H1 (cell line): ENCODE measurements around the gene CPD. TPM values are rescaled to one million over a fixed set of nuclear protein-coding genes. Genes with fewer than 3 reads are reported as not detected.

ENCODE experiments used
- CTCF ChIA-PET: fragments of 300-600 bp; sonication (Branson Sonifier 250); formaldehyde crosslinking; loops from one replicate; lab custom pipeline; 2021; ENCODE audit not compliant: partially characterized antibody; lab: Charles Lee
- POLR2A ChIA-PET: fragments of 300-600 bp; sonication (Branson Sonifier 250); formaldehyde crosslinking; loops from one replicate; lab custom pipeline; 2021; ENCODE audit warnings: inconsistent platforms; ENCODE audit not compliant: partially characterized antibody; lab: Charles Lee
- DNase-seq, 2 experiments: peaks; one replicate each; pipeline versions ENCODE4 v3.0.0 to v3.0.0-alpha.2; 2010 to 2022; ENCODE audit warnings: low spot score in 2 of 2, low read depth in 1 of 2, mixed read lengths in 1 of 2
- FAIRE-seq: peaks from 2 replicates; lab custom pipeline; 2011; peaks lifted over from hg19 to GRCh38; lab: Jason Lieb, UNC
- H2AFZ ChIP-seq: 2 replicates; pipeline ENCODE4 v1.8.1; 2012; ENCODE audit warnings: low read length, inconsistent platforms
- H2AK5ac ChIP-seq: 2 replicates; pipeline ENCODE4 v1.6.1; 2013; ENCODE audit warnings: low read depth, low read length
- H2BK120ac ChIP-seq: replicated peaks from 2 replicates; pipeline ENCODE3; 2013; ENCODE audit warnings: low read depth, low read length, inconsistent platforms
- H2BK12ac ChIP-seq: 2 replicates; pipeline ENCODE4 v1.6.1; 2013; ENCODE audit warnings: low read depth, low read length
- H2BK15ac ChIP-seq: 2 replicates; pipeline ENCODE4 v1.6.1; 2013; ENCODE audit warnings: low read length
- H2BK20ac ChIP-seq: 2 replicates; pipeline ENCODE4 v1.6.1; 2013; ENCODE audit warnings: low read length
- H2BK5ac ChIP-seq: 2 replicates; pipeline ENCODE4 v1.6.1; 2013; ENCODE audit warnings: low read depth, low read length
- H3K14ac ChIP-seq: 2 replicates; pipeline ENCODE4 v1.6.1; 2013; ENCODE audit warnings: inconsistent platforms; ENCODE audit not compliant: insufficient read length
- H3K18ac ChIP-seq: 2 replicates; pipeline ENCODE4 v1.6.1; 2013; ENCODE audit warnings: low read length; ENCODE audit errors: extremely low read depth
- H3K23ac ChIP-seq: 2 replicates; pipeline ENCODE4 v1.6.1; 2013; ENCODE audit warnings: inconsistent platforms; ENCODE audit not compliant: insufficient read length
- H3K23me2 ChIP-seq: 2 replicates; pipeline ENCODE4 v1.6.1; 2013; ENCODE audit warnings: low read depth, low read length
- H3K27ac ChIP-seq: 2 replicates; pipeline ENCODE4 v1.6.1; 2011; ENCODE audit warnings: low read depth, low read length, inconsistent platforms
- H3K27me3 ChIP-seq, 4 experiments: replicated peaks in 1 of 4; 1 replicate in 1 of 4; 2 replicates in 3 of 4; pipeline versions ENCODE4 v1.6.1 to v1.8.1; 2011 to 2013; ENCODE audit warnings: low read length in 3 of 4, mild to moderate bottlenecking in 3 of 4, inconsistent platforms in 2 of 4, mixed read lengths in 2 of 4, moderate library complexity in 1 of 4; ENCODE audit not compliant: control insufficient read depth in 3 of 4, insufficient read depth in 3 of 4; ENCODE audit errors: extremely low read depth in 1 of 4
- H3K36me3 ChIP-seq, 4 experiments: 2 replicates each; pipeline versions ENCODE4 v1.6.1 to v1.8.1; 2011 to 2013; ENCODE audit warnings: mild to moderate bottlenecking in 4 of 4, low read length in 3 of 4, moderate library complexity in 2 of 4, control low read depth in 1 of 4, inconsistent platforms in 1 of 4; ENCODE audit not compliant: insufficient read depth in 4 of 4, control insufficient read depth in 2 of 4
- H3K4ac ChIP-seq: replicated peaks from 2 replicates; pipeline ENCODE3; 2013; ENCODE audit warnings: low read length, low read depth, mixed read lengths, inconsistent platforms; ENCODE audit not compliant: insufficient read length
- H3K4me1 ChIP-seq, 4 experiments: replicated peaks in 1 of 4; 1 replicate in 1 of 4; 2 replicates in 3 of 4; pipeline versions ENCODE4 v1.6.1 to v1.8.1; 2011 to 2013; ENCODE audit warnings: low read length in 3 of 4, inconsistent platforms in 2 of 4, mixed read lengths in 1 of 4; ENCODE audit not compliant: insufficient read depth in 4 of 4, control insufficient read depth in 3 of 4
- H3K4me2 ChIP-seq, 2 experiments: 2 replicates each; pipeline versions ENCODE4 v1.6.1 to v1.8.1; 2011 to 2013; ENCODE audit warnings: low read depth in 2 of 2, low read length in 2 of 2, control low read depth in 1 of 2, inconsistent platforms in 1 of 2, mild to moderate bottlenecking in 1 of 2; ENCODE audit not compliant: insufficient read depth in 1 of 2
- H3K4me3 ChIP-seq, 4 experiments: fragments of 200-600, 300-600 bp in 1 of 4; sonication (generic), shearing (Covaris generic), sonication (Bioruptor Twin) in 1 of 4; 2 replicates each; pipeline versions ENCODE4 v1.5.1 to v1.8.1; 2011 to 2016; ENCODE audit warnings: low read length in 4 of 4, low read depth in 3 of 4, control low read depth in 2 of 4, inconsistent platforms in 2 of 4, mild to moderate bottlenecking in 2 of 4, mixed read lengths in 1 of 4, moderate library complexity in 1 of 4; ENCODE audit not compliant: insufficient read depth in 2 of 4; ENCODE audit errors: extremely low read depth in 1 of 4
- H3K56ac ChIP-seq: replicated peaks from 2 replicates; pipeline ENCODE3; 2013; ENCODE audit warnings: low read depth, mild to moderate bottlenecking, mixed read lengths, low read length, inconsistent platforms; ENCODE audit not compliant: insufficient read length
- H3K79me1 ChIP-seq: 2 replicates; pipeline ENCODE4 v1.6.1; 2013; ENCODE audit warnings: low read depth, low read length, control low read depth
- H3K79me2 ChIP-seq, 2 experiments: 2 replicates each; pipeline versions ENCODE4 v1.6.1 to v1.8.1; 2012 to 2013; ENCODE audit warnings: low read length in 2 of 2, mild to moderate bottlenecking in 2 of 2, inconsistent platforms in 1 of 2; ENCODE audit not compliant: insufficient read depth in 2 of 2, control insufficient read depth in 1 of 2
- H3K9ac ChIP-seq, 4 experiments: replicated peaks in 1 of 4; 1 replicate in 1 of 4; 2 replicates in 3 of 4; pipeline versions ENCODE4 v1.6.1 to v1.8.1; 2011 to 2013; ENCODE audit warnings: low read depth in 3 of 4, low read length in 3 of 4, control low read depth in 2 of 4, mild to moderate bottlenecking in 2 of 4, moderate library complexity in 2 of 4, inconsistent platforms in 1 of 4; ENCODE audit errors: extremely low read depth in 1 of 4
- H3K9me3 ChIP-seq, 2 experiments: 2 replicates each; pipeline versions ENCODE4 v1.6.1 to v1.8.1; 2012 to 2013; ENCODE audit warnings: mild to moderate bottlenecking in 2 of 2, moderate library complexity in 2 of 2, control low read depth in 1 of 2, inconsistent platforms in 1 of 2, low read depth in 1 of 2, low read length in 1 of 2, mixed read lengths in 1 of 2; ENCODE audit not compliant: insufficient read depth in 2 of 2
- H4K20me1 ChIP-seq, 2 experiments: replicated peaks in 1 of 2; 2 replicates each; pipeline versions ENCODE3 to v1.8.1; 2011 to 2013; ENCODE audit warnings: inconsistent platforms in 2 of 2, low read length in 2 of 2, mild to moderate bottlenecking in 1 of 2; ENCODE audit not compliant: insufficient read depth in 2 of 2, control insufficient read depth in 1 of 2
- H4K5ac ChIP-seq: 2 replicates; pipeline ENCODE4 v1.6.1; 2013; ENCODE audit warnings: low read length, low read depth, mixed read lengths, inconsistent platforms; ENCODE audit not compliant: insufficient read length
- H4K8ac ChIP-seq: 2 replicates; pipeline ENCODE4 v1.8.0; 2013; ENCODE audit warnings: mild to moderate bottlenecking, moderate library complexity, low read length, inconsistent platforms; ENCODE audit not compliant: insufficient read depth; ENCODE audit errors: extremely low read depth
- H4K91ac ChIP-seq: replicated peaks from 2 replicates; pipeline ENCODE3; 2013; ENCODE audit warnings: low read length, mixed read lengths, inconsistent platforms; ENCODE audit not compliant: insufficient read length
- CTBP2 ChIP-seq: IDR thresholded peaks from 2 replicates; pipeline ENCODE4 v1.7.0; 2011; ENCODE audit warnings: borderline replicate concordance, mild to moderate bottlenecking, moderate library complexity, mixed read lengths, low read length; ENCODE audit not compliant: insufficient read depth, insufficient read length
- EP300 ChIP-seq, 2 experiments: IDR thresholded peaks; 1 replicate in 1 of 2; 2 replicates in 1 of 2; pipeline ENCODE4 v1.6.1; 2011 to 2012; ENCODE audit warnings: low read depth in 2 of 2, low read length in 2 of 2, mild to moderate bottlenecking in 2 of 2, borderline replicate concordance in 1 of 2, inconsistent platforms in 1 of 2, moderate library complexity in 1 of 2
- EZH2 ChIP-seq: fragments of 200-600 bp; sonication (generic); IDR thresholded peaks from 2 replicates; pipeline ENCODE4 v1.7.1; 2012; ENCODE audit warnings: low read depth, mild to moderate bottlenecking, moderate library complexity, low read length, inconsistent platforms; ENCODE audit not compliant: severe bottlenecking
- HDAC2 ChIP-seq, 2 experiments: fragments of 300-600 bp in 1 of 2; sonication (generic) in 1 of 2; IDR thresholded peaks; 2 replicates each; pipeline ENCODE4 v1.6.1; 2011 to 2012; ENCODE audit warnings: low read depth in 2 of 2, low read length in 2 of 2, mild to moderate bottlenecking in 2 of 2, moderate library complexity in 2 of 2, borderline replicate concordance in 1 of 2, inconsistent platforms in 1 of 2
- NANOG ChIP-seq: IDR thresholded peaks from 2 replicates; pipeline ENCODE4 v1.6.1; 2011; ENCODE audit warnings: low read length, low read depth, mild to moderate bottlenecking, inconsistent platforms; ENCODE audit not compliant: insufficient read depth, poor library complexity, severe bottlenecking
- WGBS, 2 experiments: shearing (Covaris generic) in 1 of 2; methylation state at CpG; one replicate each; pipeline versions ENCODE4 v1.1.6 to v1.1.7; 2013 to 2015; ENCODE audit warnings: low lambda C conversion rate in 2 of 2, mixed read lengths in 2 of 2, inconsistent platforms in 1 of 2, low coverage in 1 of 2, missing lambda C conversion rate in 1 of 2; ENCODE audit not compliant: insufficient replicate concordance in 2 of 2, insufficient coverage in 1 of 2, insufficient read length in 1 of 2; ENCODE audit errors: extremely low coverage in 1 of 2, missing lambda C conversion rate in 1 of 2; 5-methylcytosine and 5-hydroxymethylcytosine counted together
- polyA plus RNA-seq, 7 experiments: library from polyadenylated mRNA; depleted of rRNA in 3 of 7; stranded (reverse) in 5 of 7; unstranded in 2 of 7; fragments of >200 nt in 5 of 7; fragments of 200-250 nt in 2 of 7; gene quantifications; 1 replicate in 5 of 7; 2 replicates in 1 of 7; 4 replicates in 1 of 7; pipeline versions ENCODE4 v1.2.1 to v1.2.3, GENCODE V29; 2011 to 2013; ENCODE audit warnings: missing spikeins in 2 of 7, mixed read lengths in 2 of 7
- total RNA-seq: library from RNA; stranded (reverse); fragmentation: NEBNext Ultra II Directional; extraction: Animal tissue kit (Norgen Biotek cat#: 25700); gene quantifications from 2 replicates; pipeline ENCODE4 v1.2.1, GENCODE V29; 2021

The CPD gene
- total and polyA plus RNA-seq, 2 of the 8 experiments (the other 6 are each of a cell fraction or from before 2014, with no cell fraction given) = 8.6 to 46.2 TPM

DNA sequence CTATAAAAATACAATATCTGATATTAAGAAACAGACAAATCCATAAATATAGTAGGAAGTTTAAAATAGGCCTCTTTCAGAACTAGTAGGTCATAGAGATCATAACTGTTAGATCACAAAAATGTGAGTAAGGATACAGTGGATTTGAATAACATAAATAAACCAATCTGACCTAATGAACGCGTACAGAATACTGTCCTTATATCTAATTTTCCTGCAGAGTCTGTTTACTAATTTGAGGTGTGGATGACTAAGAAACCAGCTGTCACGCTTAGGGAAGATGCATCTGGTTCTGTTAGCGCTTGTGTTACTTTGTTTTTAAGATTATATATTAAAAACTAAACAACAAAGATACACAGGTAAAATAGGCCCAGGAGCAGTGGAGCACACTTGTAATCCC lies 14.8 kb downstream of the CPD start:
- Histone ChIP-seq H4K5ac (no peak overlapping the region), H4K20me1 (no peaks in the 10 kb centered on the region), H2AK5ac (no peak overlapping the region), H3K79me2 (no peaks in the 10 kb centered on the region; a peak in 1 of 4 replicates), H2BK12ac (no peak overlapping the region), H2AFZ (no peak overlapping the region), H3K4me3 (no peak overlapping the region), H3K27me3 (no peaks in the 10 kb centered on the region), H4K8ac (no peak overlapping the region), H3K79me1 (no peaks in the 10 kb centered on the region), H3K27ac (no peak overlapping the region), H3K23ac (no peak overlapping the region), H2BK120ac (no peak overlapping the region), H3K23me2 (no peaks in the 10 kb centered on the region; the same call in 1 of the 2 replicates), H3K4me1 (peaks cover 0 to 6% (median 3%) of the 10 kb centered on the region in 4 experiments; a peak in 4 of 7 replicates), H3K18ac (no peak overlapping the region), H3K4ac (no peak overlapping the region), H2BK5ac (no peak overlapping the region), H3K9ac (no peak overlapping the region), H3K56ac (no peak overlapping the region), H3K4me2 (no peak overlapping the region), H3K9me3 (no peaks in the 10 kb centered on the region), H2BK15ac (no peak overlapping the region), H3K14ac (no peak overlapping the region), H2BK20ac (no peak overlapping the region), H4K91ac (no peak overlapping the region), H3K36me3 (peaks cover 0 to 4% (median 0%) of the 10 kb centered on the region in 4 experiments; a peak in 1 of 8 replicates)
- FAIRE-seq (no peak), DNase-seq (no peak)
- POLR2A ChIA-PET = no interaction called here
- WGBS, 2 experiments = 97% methylated on average over 4 of the region's 4 CpGs; no CpG with 5 or more reads in 1 of the 2 experiments
- CTCF ChIA-PET = no interaction called here
- TF ChIP-seq NANOG (no peak), HDAC2 (IDR thresholded peaks at IDR 0.05; ENCODE audit: borderline replicate concordance in 1 of 2, low read depth in 2 of 2, low read length in 2 of 2) (no peak), CTBP2 (no peak), EZH2 (no peak), EP300 (IDR thresholded peaks at IDR 0.05; ENCODE audit: borderline replicate concordance in 1 of 2, low read depth in 2 of 2, low read length in 2 of 2) (no peak)
